Measurements from ENCODE around the gene LRRC25.

LRRC25 gene

GRCh38 chr19:18443831-18444230, 46.4 kb upstream of the LRRC25 start:
- no peak for TF ChIP-seq USF1 (IDR thresholded peaks at IDR 0.05)
- TF ChIP-seq FOXM1 (IDR thresholded peaks at IDR 0.05; ENCODE audit: borderline replicate concordance, low read depth), result no peak
- no peak for TF ChIP-seq ZBTB7A (IDR thresholded peaks at IDR 0.05; ENCODE audit: low read depth)
- no peak for TF ChIP-seq EP300 (IDR thresholded peaks at IDR 0.05; ENCODE audit: borderline replicate concordance)
- no peak for TF ChIP-seq RAD21 (IDR thresholded peaks at IDR 0.05; ENCODE audit: low read depth)
- TF ChIP-seq YY1 (IDR thresholded peaks at IDR 0.05; ENCODE audit: low read depth), result no peak
- TF ChIP-seq CEBPB (IDR thresholded peaks at IDR 0.05), result no peak

GRCh38 chr19:18443406-18443805, 46.0 kb upstream of the LRRC25 start:
- TF ChIP-seq MAX (IDR thresholded peaks at IDR 0.05) (no peak), RAD21 (IDR thresholded peaks at IDR 0.05; ENCODE audit: low read depth) (no peak), EP300 (IDR thresholded peaks at IDR 0.05; ENCODE audit: borderline replicate concordance) (no peak), CEBPB (IDR thresholded peaks at IDR 0.05) (no peak), USF1 (IDR thresholded peaks at IDR 0.05) (no peak), TEAD4 (IDR thresholded peaks at IDR 0.05) (no peak), NFIC (IDR thresholded peaks at IDR 0.05) (no peak), EGR1 (IDR thresholded peaks at IDR 0.05) (no peak), TCF12 (IDR thresholded peaks at IDR 0.05; ENCODE audit: low read depth) (no peak), TAF1 (IDR thresholded peaks at IDR 0.05; ENCODE audit: low read depth) (no peak), CREB1 (IDR thresholded peaks at IDR 0.05; ENCODE audit: low read depth) (no peak), YY1 (IDR thresholded peaks at IDR 0.05; ENCODE audit: low read depth) (no peak), REST (IDR thresholded peaks at IDR 0.05; ENCODE audit: low read depth) (no peak), ZBTB7A (IDR thresholded peaks at IDR 0.05; ENCODE audit: low read depth) (no peak), FOXM1 (IDR thresholded peaks at IDR 0.05; ENCODE audit: borderline replicate concordance, low read depth) (no peak)

- TF ChIP-seq USF1 (IDR thresholded peaks at IDR 0.05) (no peak), CEBPB (IDR thresholded peaks at IDR 0.05) (no peak), RAD21 (IDR thresholded peaks at IDR 0.05; ENCODE audit: low read depth) (no peak), TCF12 (IDR thresholded peaks at IDR 0.05; ENCODE audit: low read depth) (no peak), FOXM1 (IDR thresholded peaks at IDR 0.05; ENCODE audit: borderline replicate concordance, low read depth) (no peak), CREB1 (IDR thresholded peaks at IDR 0.05; ENCODE audit: low read depth) (no peak), YY1 (IDR thresholded peaks at IDR 0.05; ENCODE audit: low read depth) (no peak), ZBTB7A (IDR thresholded peaks at IDR 0.05; ENCODE audit: low read depth) (no peak), REST (IDR thresholded peaks at IDR 0.05; ENCODE audit: low read depth) (no peak), TAF1 (IDR thresholded peaks at IDR 0.05; ENCODE audit: low read depth) (no peak), NFIC (IDR thresholded peaks at IDR 0.05) (no peak), MAX (IDR thresholded peaks at IDR 0.05) (no peak), EP300 (IDR thresholded peaks at IDR 0.05; ENCODE audit: borderline replicate concordance) (no peak)
Observed at GRCh38 chr19:18442941-18443340, 45.5 kb upstream of the LRRC25 start.

- TF ChIP-seq CREB1 (IDR thresholded peaks at IDR 0.05; ENCODE audit: low read depth) (no peak), EGR1 (IDR thresholded peaks at IDR 0.05) (no peak), RAD21 (IDR thresholded peaks at IDR 0.05; ENCODE audit: low read depth) (no peak), USF1 (IDR thresholded peaks at IDR 0.05) (no peak), MAX (IDR thresholded peaks at IDR 0.05) (no peak), TCF12 (IDR thresholded peaks at IDR 0.05; ENCODE audit: low read depth) (no peak), ZBTB7A (IDR thresholded peaks at IDR 0.05; ENCODE audit: low read depth) (no peak), REST (IDR thresholded peaks at IDR 0.05; ENCODE audit: low read depth) (no peak), CEBPB (IDR thresholded peaks at IDR 0.05) (no peak), TEAD4 (IDR thresholded peaks at IDR 0.05) (no peak), NFIC (IDR thresholded peaks at IDR 0.05) (no peak), EP300 (IDR thresholded peaks at IDR 0.05; ENCODE audit: borderline replicate concordance) (no peak)
Observed at GRCh38 chr19:18441804-18442788, 44.7 kb upstream of the LRRC25 start.

Data from Ishikawa (cell line).